Heart right ventricle (tissue), 16 donors: ENCODE data around the gene VWCE. TPM values are rescaled to one million over a fixed set of nuclear protein-coding genes. Genes with fewer than 3 reads are reported as not detected.
"Not testable (repeated sequence)": the region's sequence is repeated elsewhere in the genome, so short reads cannot be mapped to it uniquely, and the experiment has no call there.

ENCODE experiments used
- ATAC-seq, 8 donors: fragments of 200-7000 bp; cut with Tn5 transposase; one replicate each; pipeline ENCODE4 v1.9.1; 2020; ENCODE audit warnings: mild to moderate bottlenecking in 8 of 8, moderate library complexity in 8 of 8, moderate number of reproducible peaks in 1 of 8
- DNase-seq, 2 donors: peaks; one replicate each; pipeline ENCODE4 v3.0.0-alpha.2; 2020
- H3K27ac ChIP-seq, 10 donors: fragments of 200-600 bp; sonication (generic) in 2 of 10; one replicate each; pipeline versions ENCODE4 v1.5.0 to v1.8.0; 2020 to 2022; ENCODE audit warnings: mild to moderate bottlenecking in 3 of 10
- H3K27me3 ChIP-seq, 7 donors: fragments of 200-600 bp; one replicate each; pipeline ENCODE4 v1.8.0; 2021 to 2022; ENCODE audit warnings: mild to moderate bottlenecking in 2 of 7
- H3K36me3 ChIP-seq, 9 donors: fragments of 200-600 bp; sonication (generic) in 1 of 9; one replicate each; pipeline versions ENCODE4 v1.5.0 to v1.8.0; 2020 to 2022; ENCODE audit warnings: mild to moderate bottlenecking in 2 of 9
- H3K4me1 ChIP-seq, 9 donors: fragments of 200-600 bp; sonication (generic) in 1 of 9; one replicate each; pipeline versions ENCODE4 v1.5.0 to v1.8.0; 2020 to 2022; ENCODE audit warnings: mild to moderate bottlenecking in 4 of 9
- H3K4me3 ChIP-seq, 10 donors: fragments of 200-600 bp; sonication (generic) in 2 of 10; one replicate each; pipeline versions ENCODE4 v1.5.0 to v1.8.0; 2020 to 2022; ENCODE audit warnings: mild to moderate bottlenecking in 7 of 10, moderate library complexity in 2 of 10
- H3K9me3 ChIP-seq, 11 donors: fragments of 200-600 bp in 10 of 11; sonication (generic) in 2 of 11; one replicate each; pipeline versions ENCODE4 v1.5.0 to v1.8.0; 2013 to 2022; ENCODE audit warnings: mild to moderate bottlenecking in 2 of 11, control low read depth in 1 of 11, moderate library complexity in 1 of 11
- WGBS, 2 donors: extraction: QIAGEN DNeasy Blood & Tissue Kit; methylation state at CpG; one replicate each; pipeline ENCODE4 v1.1.7; 2013; ENCODE audit warnings: inconsistent platforms in 1 of 2; 5-methylcytosine and 5-hydroxymethylcytosine counted together
- intact Hi-C, 10 donors: fragments of 100-400 bp; cut with DNase I; formaldehyde crosslinking; loops; one replicate each; pipeline versions ENCODE4 v1.11.1 to v1.14.2; 2022
- polyA plus RNA-seq, 2 donors: library from polyadenylated mRNA; stranded (reverse); fragments of 200-250 nt; gene quantifications; one replicate each; pipeline ENCODE4 v1.2.3, GENCODE V29; 2013
- total RNA-seq, 10 donors: library from RNA; stranded (reverse); fragmentation: NEBNext Ultra II Directional in 3 of 10; extraction: Animal tissue kit (Norgen Biotek cat#: 25700) in 3 of 10; gene quantifications; one replicate each; pipeline versions ENCODE4 v1.2.1 to v1.2.4, GENCODE V29; 2021 to 2023
- TF ChIP-seq, protein P1 (sequence below), 9 donors: fragments of 200-600 bp; sonication (generic) in 2 of 9; IDR thresholded peaks; one replicate each; pipeline versions ENCODE4 v1.5.0 to v1.8.0; 2021 to 2022; ENCODE audit warnings: antibody characterized with exemption in 9 of 9, mild to moderate bottlenecking in 5 of 9, moderate library complexity in 1 of 9
- donor health status: Arrhythmogenic right ventricular cardiomyopathy.
- donor health status: ischemic (EF 13 %, LVEDD 7.1; RV severe dilation, severe dysfunction).
- donor health status: healthy with polysubstance abuse.
- donor health status: DM: no; HTN: yes; CAD: no.
- donor health status: DM: no; HTN: no; CAD: no.
- donor health status: ischemic (EF 25% LVEDD 6.9; RV normal size, moderate dysfunction).
- donor health status: ischemic (EF 25% LVEDD 5.7; RV mildly dilated, moderate dysfunction).
- donor health status: healthy.
- donor health status: DM: yes; HTN: yes; CAD: no.
- donor health status: Ischemic cardiomyopathy.
- donor health status: ischemic (EF 35%, LVEDD 5.7; RV mildly dilated, moderate dysfunction).
- donor health status: nonischemic (EF 11% LVEDD 7.7; RV severe dilation, severe dysfunction).
- donor health status: DM: yes; HTN: yes; CAD: no.
- donor health status: PGD.
- donor health status: ischemic (EF 29% LVEDD 5.4; RV normal size, mild dysfunction).
- donor health status: nonischemic (EF 23%, LVEDD 6.1; RV moderate dilation, normal function).

The VWCE gene
- total and polyA plus RNA-seq, 12 donors: 0.42 to 2.2 (median 0.89) TPM

DNA sequence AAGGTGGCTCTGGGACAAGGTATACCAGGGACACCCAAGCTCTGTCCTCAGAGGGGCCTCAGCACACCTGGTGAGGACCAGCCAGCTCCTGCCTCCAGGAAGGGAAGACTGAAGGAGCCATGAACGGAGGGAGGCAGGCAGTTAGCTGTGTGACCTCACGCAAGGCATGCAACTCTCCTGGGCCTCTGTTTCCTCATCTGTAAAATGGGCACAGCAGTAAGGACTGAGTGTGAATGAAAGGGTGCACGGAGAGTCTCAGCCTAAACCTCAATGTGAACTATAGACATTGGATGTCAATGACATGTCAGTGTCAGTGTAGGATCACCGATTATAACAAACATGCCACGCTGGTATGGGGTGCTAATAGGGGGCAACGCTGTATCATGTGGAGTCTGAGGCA, 35.8 kb downstream of the VWCE start:
- Histone ChIP-seq H3K9me3 (no peaks in the 10 kb centered on the region), H3K27ac (no peak overlapping the region), H3K36me3 (peaks cover 0 to 6% (median 0%) of the 10 kb centered on the region in 9 donors), H3K27me3 (no peaks in the 10 kb centered on the region), H3K4me3 (no peak overlapping the region), H3K4me1 (peaks cover 0 to 3% (median 0%) of the 10 kb centered on the region in 9 donors)
- DNase-seq (no peak), ATAC-seq (no peak)
- 97% methylated on average over 6 of the region's 6 CpGs for WGBS, 2 donors
- intact Hi-C loops: loop anchor here in 6 of 10 donors (5.0 to 10.0 kb wide), 3 partner anchors 75 to 128 kb away; partner anchors contain the start of genes DDB1 (in 1 of the 6) and TKFC (in 1 of the 6)
- TF ChIP-seq, protein P1, sequence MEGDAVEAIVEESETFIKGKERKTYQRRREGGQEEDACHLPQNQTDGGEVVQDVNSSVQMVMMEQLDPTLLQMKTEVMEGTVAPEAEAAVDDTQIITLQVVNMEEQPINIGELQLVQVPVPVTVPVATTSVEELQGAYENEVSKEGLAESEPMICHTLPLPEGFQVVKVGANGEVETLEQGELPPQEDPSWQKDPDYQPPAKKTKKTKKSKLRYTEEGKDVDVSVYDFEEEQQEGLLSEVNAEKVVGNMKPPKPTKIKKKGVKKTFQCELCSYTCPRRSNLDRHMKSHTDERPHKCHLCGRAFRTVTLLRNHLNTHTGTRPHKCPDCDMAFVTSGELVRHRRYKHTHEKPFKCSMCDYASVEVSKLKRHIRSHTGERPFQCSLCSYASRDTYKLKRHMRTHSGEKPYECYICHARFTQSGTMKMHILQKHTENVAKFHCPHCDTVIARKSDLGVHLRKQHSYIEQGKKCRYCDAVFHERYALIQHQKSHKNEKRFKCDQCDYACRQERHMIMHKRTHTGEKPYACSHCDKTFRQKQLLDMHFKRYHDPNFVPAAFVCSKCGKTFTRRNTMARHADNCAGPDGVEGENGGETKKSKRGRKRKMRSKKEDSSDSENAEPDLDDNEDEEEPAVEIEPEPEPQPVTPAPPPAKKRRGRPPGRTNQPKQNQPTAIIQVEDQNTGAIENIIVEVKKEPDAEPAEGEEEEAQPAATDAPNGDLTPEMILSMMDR (IDR thresholded peaks at IDR 0.05): no peak

DNA sequence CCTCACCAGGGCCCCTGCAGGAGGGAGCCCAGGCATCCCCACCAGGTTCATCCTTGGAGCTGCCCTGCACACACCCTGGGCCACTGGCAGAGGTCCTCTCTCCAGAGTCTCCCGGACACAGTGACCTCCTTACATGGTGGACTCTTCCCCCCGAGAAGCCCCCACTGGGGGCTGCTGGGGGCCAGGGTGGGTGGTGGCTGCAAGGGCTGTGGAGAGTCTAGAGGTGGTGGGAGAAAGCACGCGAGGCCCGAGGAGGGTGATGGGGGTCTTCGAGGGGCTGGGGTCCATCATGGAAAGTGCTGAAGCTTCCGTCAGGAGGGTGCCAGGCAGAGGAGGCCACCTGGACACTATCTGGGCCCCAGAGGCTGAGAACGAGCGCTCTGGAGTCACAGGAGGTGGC, 36.6 kb downstream of the VWCE start:
- Histone ChIP-seq H3K27ac (no peak overlapping the region), H3K4me1 (peaks cover 0 to 3% (median 0%) of the 10 kb centered on the region in 9 donors), H3K9me3 (no peaks in the 10 kb centered on the region), H3K36me3 (peaks cover 0 to 6% (median 0%) of the 10 kb centered on the region in 9 donors), H3K27me3 (no peaks in the 10 kb centered on the region), H3K4me3 (no peak overlapping the region)
- DNase-seq (no peak), ATAC-seq (no peak)
- 83 to 85% methylated on average over 9 of the region's 9 CpGs for WGBS, 2 donors
- intact Hi-C loops: loop anchor here in 6 of 10 donors (5.0 to 10.0 kb wide), 3 partner anchors 76 to 129 kb away; partner anchors contain the start of genes DDB1 (in 1 of the 6) and TKFC (in 1 of the 6)
- TF ChIP-seq, protein P1 (IDR thresholded peaks at IDR 0.05): no peak

DNA sequence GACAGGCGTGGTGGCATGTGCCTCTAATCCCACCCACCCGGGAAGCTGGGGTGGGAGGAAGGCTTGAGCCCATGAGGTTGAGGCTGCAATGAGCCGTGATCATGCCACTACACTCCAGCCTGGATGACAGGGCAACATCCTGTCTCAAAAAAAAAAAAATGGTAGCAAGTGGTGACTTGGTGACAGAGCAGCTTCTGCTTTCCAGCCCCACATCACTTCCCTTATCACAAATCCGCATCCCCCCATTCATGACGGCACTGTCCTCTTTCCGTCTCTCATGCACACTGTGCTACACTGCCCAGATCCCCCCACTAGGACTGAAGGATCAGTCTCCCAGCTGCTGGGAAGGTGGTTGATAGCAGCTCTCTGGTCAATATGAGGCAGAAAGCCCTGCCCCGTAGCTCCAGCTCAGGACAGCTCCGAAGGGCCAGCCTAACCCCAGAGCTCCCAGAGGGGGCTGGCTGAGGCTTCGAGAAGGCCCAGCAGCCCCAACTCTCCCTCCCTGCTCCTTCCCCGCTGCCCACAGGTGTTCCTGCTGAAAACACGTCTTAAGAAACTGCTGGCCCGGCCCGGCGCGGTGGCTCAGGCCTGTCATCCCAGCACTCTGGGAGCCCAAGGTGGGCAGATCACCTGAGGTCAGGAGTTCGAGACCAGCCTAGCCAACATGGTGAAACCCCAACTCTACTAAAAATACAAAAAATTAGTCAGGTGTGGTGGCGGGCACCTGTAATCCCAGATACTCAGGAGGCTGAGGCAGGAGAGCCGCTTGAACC, 38.2 kb downstream of the VWCE start:
- ATAC-seq (no peak), DNase-seq (no peak)
- intact Hi-C loops: loop anchor here in 6 of 10 donors (5.0 to 10.0 kb wide), 3 partner anchors 78 to 130 kb away; partner anchors contain the start of genes DDB1 (in 1 of the 6) and TKFC (in 1 of the 6)
- Histone ChIP-seq H3K4me3 (no peak overlapping the region), H3K9me3 (no peaks in the 10 kb centered on the region), H3K27me3 (no peaks in the 10 kb centered on the region), H3K4me1 (peaks cover 0 to 3% (median 0%) of the 10 kb centered on the region in 9 donors), H3K36me3 (peaks cover 0 to 6% (median 0%) of the 10 kb centered on the region in 9 donors), H3K27ac (no peak overlapping the region)
- TF ChIP-seq, protein P1 (IDR thresholded peaks at IDR 0.05): no peak
- 88% methylated on average over 18 of the region's 18 CpGs for WGBS, 2 donors

DNA sequence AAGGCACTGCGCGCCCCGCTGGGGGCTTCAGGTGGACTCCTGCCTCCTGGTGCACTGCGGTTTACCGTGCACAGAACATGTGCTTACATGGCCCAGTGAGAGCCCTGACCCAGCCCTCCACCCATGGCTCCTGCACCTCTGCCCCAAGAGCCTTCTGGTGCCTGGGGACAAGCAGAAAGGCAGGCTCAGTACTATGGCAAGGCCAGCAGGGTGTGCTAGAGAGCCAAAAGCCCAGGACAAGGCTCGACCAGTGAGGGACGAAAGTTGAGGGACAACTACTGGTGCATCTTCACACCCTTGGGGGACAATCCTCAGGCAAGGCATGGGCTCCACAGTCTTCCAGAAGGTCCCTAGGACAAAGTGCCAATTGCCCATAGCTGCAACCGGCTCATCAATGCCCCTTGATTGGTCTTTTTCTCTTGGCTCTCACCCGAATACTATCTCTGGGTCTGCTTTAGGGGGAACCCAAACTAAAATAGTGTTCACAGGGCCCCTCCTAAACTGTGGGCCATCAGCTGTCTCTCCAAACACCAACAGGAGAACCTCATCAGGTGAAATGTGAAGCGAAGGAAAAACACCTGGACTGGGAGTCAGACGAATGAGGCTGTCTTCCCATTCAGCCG, 40.6 kb downstream of the VWCE start:
- no peaks in the 10 kb centered on the region for H3K27me3 ChIP-seq
- DNase-seq (peak; percentile 44 to 57), ATAC-seq (peak in 7 of 8 donors; percentile 30 to 73 (median 57))
- no peak overlapping the region for H3K4me3 ChIP-seq
- 51 to 57% methylated on average over 12 of the region's 12 CpGs for WGBS, 2 donors
- TF ChIP-seq, protein P1 (IDR thresholded peaks at IDR 0.05): peak; percentile 63 to 91 (median 81)
- H3K27ac ChIP-seq: no peak overlapping the region
- H3K36me3 ChIP-seq: peaks cover 0 to 6% (median 0%) of the 10 kb centered on the region in 9 donors
- no peaks in the 10 kb centered on the region for H3K9me3 ChIP-seq
- H3K4me1 ChIP-seq: peaks cover 0 to 14% (median 0%) of the 10 kb centered on the region in 9 donors
- intact Hi-C loops: loop anchor here in 6 of 10 donors (5.0 to 10.0 kb wide), 3 partner anchors 80 to 133 kb away; partner anchors contain the start of genes DDB1 (in 1 of the 6) and TKFC (in 1 of the 6)

DNA sequence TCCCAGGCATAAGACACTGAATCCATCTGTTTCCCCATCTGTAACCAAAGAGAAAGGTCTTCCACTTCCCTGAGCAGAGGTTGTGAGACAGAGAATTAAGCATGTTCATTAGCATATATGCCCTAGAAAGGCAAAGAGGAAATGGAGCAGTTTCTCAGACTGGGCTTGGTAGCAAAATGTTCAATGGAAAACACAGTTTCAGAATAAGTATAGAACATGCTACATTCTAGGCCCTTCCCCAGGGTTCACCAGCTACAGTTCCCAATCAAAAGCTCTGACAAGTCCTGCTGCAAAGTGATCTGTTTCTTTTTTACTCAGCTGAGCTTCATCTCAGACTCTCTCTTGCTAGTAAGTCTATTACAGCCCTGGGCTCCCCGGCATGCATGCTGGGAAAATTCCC, 42.8 kb downstream of the VWCE start:
- not testable (repeated sequence) for H3K27ac ChIP-seq, DNase-seq, ATAC-seq, H3K4me3 ChIP-seq, H3K36me3 ChIP-seq, H3K9me3 ChIP-seq, H3K27me3 ChIP-seq
- H3K4me1 ChIP-seq: peaks cover 0 to 14% (median 0%) of the 10 kb centered on the region in 9 donors
- 44 to 47% methylated on average over 1 of the region's 1 CpG for WGBS, 2 donors
- intact Hi-C loops: loop anchor here in 3 of 10 donors (10.0 kb wide), 2 partner anchors 82 to 132 kb away; partner anchors contain the start of genes DDB1 (in 1 of the 3) and TKFC (in 1 of the 3)

DNA sequence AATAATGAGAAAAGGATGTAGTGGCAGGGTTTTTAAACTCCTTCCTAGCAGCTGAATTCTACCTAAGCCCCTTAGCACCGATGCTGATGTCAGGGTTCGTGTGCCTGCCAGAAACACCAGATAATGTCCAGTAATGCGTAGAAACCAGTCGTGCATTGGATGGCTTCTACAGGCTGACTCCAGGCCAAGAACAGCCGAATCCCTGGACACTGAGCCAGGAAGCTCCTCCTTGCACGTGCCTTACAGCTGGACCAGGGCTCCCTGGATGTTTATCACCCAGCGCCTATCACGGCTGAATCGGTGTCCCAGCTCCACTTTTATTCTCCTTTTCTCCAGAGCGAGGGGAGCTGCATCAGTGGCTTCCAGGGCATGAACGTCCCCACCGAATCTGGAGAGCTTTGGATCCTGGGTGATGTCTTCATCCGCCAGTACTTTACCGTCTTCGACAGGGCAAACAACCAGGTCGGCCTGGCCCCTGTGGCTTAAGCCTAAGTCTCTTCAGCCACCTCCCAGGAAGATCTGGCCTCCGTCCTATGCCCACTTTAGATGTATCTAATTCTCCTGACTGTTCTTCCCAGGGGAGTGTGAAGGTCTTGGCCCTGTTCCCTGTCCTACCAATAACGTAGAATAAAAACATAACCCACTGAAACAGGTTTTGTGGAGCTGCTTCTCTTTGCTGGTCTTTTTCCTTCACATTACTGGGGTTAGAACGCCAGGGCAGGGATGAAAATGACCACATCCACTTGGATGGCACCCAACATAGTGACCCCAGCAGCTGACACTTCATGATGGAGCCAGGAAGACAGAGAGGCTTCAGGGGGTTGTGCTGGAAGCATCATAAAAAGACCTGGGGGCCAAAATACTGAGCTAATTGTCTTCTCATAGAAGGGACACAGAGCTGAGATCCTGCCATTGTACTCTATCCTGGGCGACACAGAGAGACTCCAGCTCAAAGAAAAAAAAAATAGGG, 44.0 kb downstream of the VWCE start:
- H3K4me3 ChIP-seq, H3K9me3 ChIP-seq, H3K36me3 ChIP-seq, H3K27ac ChIP-seq, H3K27me3 ChIP-seq, DNase-seq: not testable (repeated sequence)
- H3K4me1 ChIP-seq: peaks cover 0 to 14% (median 0%) of the 10 kb centered on the region in 9 donors
- peak in 4 of 8 donors; percentile 22 to 42 (median 28) for ATAC-seq
- 56 to 62% methylated on average over 20 of the region's 20 CpGs for WGBS, 2 donors
- intact Hi-C loops: loop anchor here in 3 of 10 donors (10.0 kb wide), 2 partner anchors 84 to 134 kb away; partner anchors contain the start of genes DDB1 (in 1 of the 3) and TKFC (in 1 of the 3)
